Measurements from ENCODE around the gene SERPINA1. TPM values are rescaled to one million over a fixed set of nuclear protein-coding genes. Genes with fewer than 3 reads are reported as not detected.

The SERPINA1 gene
- total RNA-seq, 1 experiment from 2014 or later = not detected

DNA sequence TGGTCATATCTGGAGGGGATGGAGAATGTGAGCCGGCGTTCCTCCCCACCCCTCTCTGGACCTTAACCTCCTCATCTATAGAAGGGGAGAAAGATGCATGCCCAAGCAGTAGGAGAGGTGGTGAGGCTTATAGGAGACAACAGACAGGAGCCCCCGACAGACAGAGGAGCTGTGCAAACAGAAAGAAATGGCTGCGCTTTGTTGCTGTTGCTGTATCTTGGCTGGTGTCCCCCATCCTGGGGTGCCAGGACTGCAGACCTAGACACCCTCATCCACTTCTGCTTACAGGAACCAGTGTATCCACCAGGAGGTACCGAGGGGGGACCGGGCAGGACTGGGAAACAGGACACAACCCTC, 397 bp downstream of the SERPINA1 start:
- Histone ChIP-seq H3K9ac (ENCODE audit: extremely low read depth, insufficient read length, low read length) (no peak overlapping the region), H3K18ac (ENCODE audit: insufficient read length, low read depth, low read length) (no peak overlapping the region), H3K23me2 (ENCODE audit: insufficient read length, low read depth, low read length, poor library complexity, severe bottlenecking) (no peaks in the 10 kb centered on the region), H2AK5ac (ENCODE audit: insufficient read length, low read length) (no peak overlapping the region), H3K27ac (ENCODE audit: insufficient read length, low read depth, low read length) (no peak overlapping the region), H2BK12ac (ENCODE audit: insufficient read length, low read depth, low read length) (no peak overlapping the region), H3K4ac (ENCODE audit: low read depth, low read length) (no peak overlapping the region), H3K79me2 (ENCODE audit: insufficient read depth, low read length) (no peaks in the 10 kb centered on the region), H2BK15ac (ENCODE audit: low read depth, low read length) (no peak overlapping the region), H3K27me3 (ENCODE audit: insufficient read depth, low read length) (no peaks in the 10 kb centered on the region), H3K14ac (ENCODE audit: insufficient read depth, low read length) (no peak overlapping the region), H4K91ac (ENCODE audit: insufficient read length, low read depth, low read length) (no peak overlapping the region), H3T11ph (ENCODE audit: low read length) (no peak overlapping the region), H3K4me1 (ENCODE audit: insufficient read depth, low read length) (peaks cover 6% of the 10 kb centered on the region; the same call in 1 of the 2 replicates), H3K4me2 (ENCODE audit: insufficient read depth, insufficient read length, low read length) (no peak overlapping the region), H2BK5ac (ENCODE audit: insufficient read length, low read length) (no peak overlapping the region), H3K56ac (ENCODE audit: insufficient read length, low read depth, low read length) (no peak overlapping the region), H2AFZ (ENCODE audit: low read length) (no peak overlapping the region), H4K20me1 (ENCODE audit: control insufficient read depth, insufficient read depth, insufficient read length) (no peaks in the 10 kb centered on the region), H2BK20ac (ENCODE audit: low read depth, low read length, poor library complexity, severe bottlenecking) (no peak overlapping the region), H4K5ac (ENCODE audit: insufficient read length, low read depth, low read length) (no peak overlapping the region), H4K8ac (replicated peaks; ENCODE audit: insufficient read length, low read depth, low read length) (no peak overlapping the region), H3K9me3 (ENCODE audit: control insufficient read depth, low read depth, low read length) (no peaks in the 10 kb centered on the region), H2BK120ac (ENCODE audit: low read depth, low read length, poor library complexity, severe bottlenecking) (no peak overlapping the region), H3K79me1 (ENCODE audit: insufficient read depth, low read depth, low read length, poor library complexity, severe bottlenecking) (no peaks in the 10 kb centered on the region), H3K23ac (ENCODE audit: insufficient read length, low read depth, low read length) (no peak overlapping the region)
- TF ChIP-seq, protein P1, sequence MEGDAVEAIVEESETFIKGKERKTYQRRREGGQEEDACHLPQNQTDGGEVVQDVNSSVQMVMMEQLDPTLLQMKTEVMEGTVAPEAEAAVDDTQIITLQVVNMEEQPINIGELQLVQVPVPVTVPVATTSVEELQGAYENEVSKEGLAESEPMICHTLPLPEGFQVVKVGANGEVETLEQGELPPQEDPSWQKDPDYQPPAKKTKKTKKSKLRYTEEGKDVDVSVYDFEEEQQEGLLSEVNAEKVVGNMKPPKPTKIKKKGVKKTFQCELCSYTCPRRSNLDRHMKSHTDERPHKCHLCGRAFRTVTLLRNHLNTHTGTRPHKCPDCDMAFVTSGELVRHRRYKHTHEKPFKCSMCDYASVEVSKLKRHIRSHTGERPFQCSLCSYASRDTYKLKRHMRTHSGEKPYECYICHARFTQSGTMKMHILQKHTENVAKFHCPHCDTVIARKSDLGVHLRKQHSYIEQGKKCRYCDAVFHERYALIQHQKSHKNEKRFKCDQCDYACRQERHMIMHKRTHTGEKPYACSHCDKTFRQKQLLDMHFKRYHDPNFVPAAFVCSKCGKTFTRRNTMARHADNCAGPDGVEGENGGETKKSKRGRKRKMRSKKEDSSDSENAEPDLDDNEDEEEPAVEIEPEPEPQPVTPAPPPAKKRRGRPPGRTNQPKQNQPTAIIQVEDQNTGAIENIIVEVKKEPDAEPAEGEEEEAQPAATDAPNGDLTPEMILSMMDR (conservative IDR thresholded peaks at IDR 0.05) = no peak
- no peak for DNase-seq
- Mint-ChIP-seq H3K4me3 (no peak overlapping the region; a peak in 1 of 5 replicates), H3K27me3 (ENCODE audit: low read depth) (peaks cover 10% of the 10 kb centered on the region), H3K9me3 (no peaks in the 10 kb centered on the region), H3K27ac (no peak overlapping the region), H3K36me3 (ENCODE audit: insufficient read depth in 1 of 3, low read depth in 3 of 3) (no peaks in the 10 kb centered on the region), H3K4me1 (peaks cover 23 to 37% of the 10 kb centered on the region in 2 experiments)
- no CpG with 5 or more reads among the region's 6 CpGs for WGBS (ENCODE audit: extremely low coverage, insufficient read length, low lambda C conversion rate)

All from H9 (cell line).